Skeletal muscle satellite cell (primary cell): ENCODE measurements around the gene NSD1.

Experiments used
- H3K27me3 ChIP-seq: 2 replicates; pipeline ENCODE4 v1.7.0; 2013; ENCODE audit warnings: low read length; ENCODE audit not compliant: control insufficient read depth, insufficient read depth
- H3K36me3 ChIP-seq: 2 replicates; pipeline ENCODE4 v1.7.0; 2013; ENCODE audit warnings: mild to moderate bottlenecking, control low read depth, low read length; ENCODE audit not compliant: insufficient read depth
- H3K4me1 ChIP-seq: 2 replicates; pipeline ENCODE4 v1.7.0; 2013; ENCODE audit warnings: low read length; ENCODE audit not compliant: control insufficient read depth, insufficient read depth
- H3K4me2 ChIP-seq: 2 replicates; pipeline ENCODE4 v1.7.0; 2013; ENCODE audit warnings: mild to moderate bottlenecking, low read length
- H3K4me3 ChIP-seq: 2 replicates; pipeline ENCODE4 v1.7.0; 2013; ENCODE audit warnings: low read length
- H3K9ac ChIP-seq: 2 replicates; pipeline ENCODE4 v1.7.0; 2013; ENCODE audit warnings: mild to moderate bottlenecking, low read depth, low read length, moderate library complexity
- H3K9me3 ChIP-seq: replicated peaks from 2 replicates; pipeline ENCODE4 v1.7.0; 2013; ENCODE audit warnings: mild to moderate bottlenecking, control low read depth, low read length

Gene NSD1

GRCh38 chr5:177195307-177195952 lies 61.9 kb downstream of the NSD1 start:
- H3K9ac ChIP-seq: no peak overlapping the region
- H3K27me3 ChIP-seq: no peaks in the 10 kb centered on the region
- H3K4me2 ChIP-seq: no peak overlapping the region
- H3K36me3 ChIP-seq: peaks cover 47% of the 10 kb centered on the region
- H3K9me3 ChIP-seq: no peaks in the 10 kb centered on the region
- no peak overlapping the region for H3K4me3 ChIP-seq
- H3K4me1 ChIP-seq: peaks cover 15% of the 10 kb centered on the region

DNA sequence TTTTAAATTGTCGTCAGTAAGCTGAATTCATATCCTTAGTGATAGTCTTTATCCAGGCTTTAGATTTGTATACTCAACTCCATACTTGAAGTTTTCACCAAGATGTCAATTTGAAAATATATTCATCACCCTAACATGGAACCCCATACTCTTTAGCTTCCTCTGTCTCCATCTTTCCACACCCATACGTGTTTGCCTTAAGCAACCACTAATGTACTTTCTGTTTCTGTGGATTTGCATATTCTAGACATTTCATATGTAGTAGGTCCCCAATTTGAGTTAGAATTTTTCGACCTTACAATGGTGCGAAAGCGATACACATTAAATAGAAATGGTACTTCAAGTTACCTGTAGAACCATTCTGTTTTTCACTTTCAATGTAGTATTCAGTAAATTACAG lies 65.2 kb downstream of the NSD1 start:
- Histone ChIP-seq H3K9ac (no peak overlapping the region), H3K4me1 (peaks cover 12% of the 10 kb centered on the region), H3K9me3 (no peaks in the 10 kb centered on the region), H3K4me2 (no peak overlapping the region), H3K36me3 (peaks cover 54% of the 10 kb centered on the region), H3K27me3 (no peaks in the 10 kb centered on the region), H3K4me3 (no peak overlapping the region)

DNA sequence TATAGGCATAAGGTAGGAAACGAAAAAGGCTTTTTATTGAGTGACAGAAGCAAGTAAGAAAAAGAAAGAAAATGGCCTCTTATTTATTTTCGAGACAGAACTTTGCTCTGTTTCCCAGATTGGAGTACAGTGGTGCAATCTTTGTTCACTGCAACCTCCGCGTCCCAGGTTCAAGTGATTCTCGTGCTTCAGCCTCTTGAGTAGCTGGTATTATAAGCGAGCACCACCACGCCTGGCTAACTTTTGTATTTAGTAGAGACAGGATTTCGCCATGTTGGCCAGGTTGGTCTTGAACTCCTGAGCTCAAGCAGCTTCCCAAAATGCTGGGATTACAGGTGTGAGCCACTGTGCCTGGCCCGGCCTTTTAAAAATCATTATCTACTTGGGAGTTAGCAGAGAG lies 70.7 kb downstream of the NSD1 start:
- H3K36me3 ChIP-seq: peaks cover 47% of the 10 kb centered on the region
- no peaks in the 10 kb centered on the region for H3K27me3 ChIP-seq
- H3K9me3 ChIP-seq: no peaks in the 10 kb centered on the region
- no peak overlapping the region for H3K4me2 ChIP-seq
- H3K9ac ChIP-seq: no peak overlapping the region
- H3K4me3 ChIP-seq: no peak overlapping the region
- H3K4me1 ChIP-seq: no peaks in the 10 kb centered on the region

DNA sequence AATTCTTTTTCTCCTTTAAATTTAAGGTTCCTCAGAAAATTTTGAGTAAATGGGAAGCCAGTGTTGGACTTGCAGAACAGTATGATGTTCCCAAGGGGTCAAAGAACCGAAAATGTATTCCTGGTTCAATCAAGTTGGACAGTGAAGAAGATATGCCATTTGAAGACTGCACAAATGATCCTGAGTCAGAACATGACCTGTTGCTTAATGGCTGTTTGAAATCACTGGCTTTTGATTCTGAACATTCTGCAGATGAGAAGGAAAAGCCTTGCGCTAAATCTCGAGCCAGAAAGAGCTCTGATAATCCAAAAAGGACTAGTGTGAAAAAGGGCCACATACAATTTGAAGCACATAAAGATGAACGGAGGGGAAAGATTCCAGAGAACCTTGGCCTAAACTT lies 76.0 kb downstream of the NSD1 start:
- no peaks in the 10 kb centered on the region for H3K9me3 ChIP-seq
- no peak overlapping the region for H3K4me2 ChIP-seq
- H3K4me3 ChIP-seq: no peak overlapping the region
- no peaks in the 10 kb centered on the region for H3K27me3 ChIP-seq
- H3K4me1 ChIP-seq: no peaks in the 10 kb centered on the region
- peaks cover 55% of the 10 kb centered on the region for H3K36me3 ChIP-seq
- no peak overlapping the region for H3K9ac ChIP-seq

DNA sequence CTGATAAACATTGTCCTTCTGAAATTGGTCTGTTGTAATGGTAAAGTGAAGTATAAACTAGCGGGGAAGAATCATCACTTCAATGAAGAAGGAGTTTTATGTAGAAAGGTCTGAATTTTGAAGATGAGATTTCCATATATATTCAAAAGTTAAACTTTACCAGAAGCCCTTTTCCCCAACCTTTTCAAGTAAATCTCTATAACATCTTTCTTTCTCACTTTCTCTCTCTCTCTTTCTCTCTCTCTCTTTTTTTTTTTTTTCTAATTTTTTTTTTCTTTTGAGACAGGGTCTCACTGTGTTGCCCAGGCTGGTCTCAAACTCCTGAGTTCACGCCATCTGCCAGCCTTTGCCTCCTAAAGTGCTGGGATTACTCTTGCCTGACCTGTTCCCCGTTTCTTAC lies 78.7 kb downstream of the NSD1 start:
- no peaks in the 10 kb centered on the region for H3K27me3 ChIP-seq
- H3K36me3 ChIP-seq: peaks cover 48% of the 10 kb centered on the region
- H3K4me2 ChIP-seq: no peak overlapping the region
- H3K9me3 ChIP-seq: no peaks in the 10 kb centered on the region
- H3K9ac ChIP-seq: no peak overlapping the region
- H3K4me1 ChIP-seq: no peaks in the 10 kb centered on the region
- no peak overlapping the region for H3K4me3 ChIP-seq

GRCh38 chr5:177220576-177220975 lies 87.0 kb downstream of the NSD1 start:
- Histone ChIP-seq H3K4me2 (no peak overlapping the region), H3K4me1 (no peaks in the 10 kb centered on the region), H3K9me3 (no peaks in the 10 kb centered on the region), H3K27me3 (no peaks in the 10 kb centered on the region), H3K9ac (no peak overlapping the region), H3K36me3 (no peaks in the 10 kb centered on the region), H3K4me3 (no peak overlapping the region)

DNA sequence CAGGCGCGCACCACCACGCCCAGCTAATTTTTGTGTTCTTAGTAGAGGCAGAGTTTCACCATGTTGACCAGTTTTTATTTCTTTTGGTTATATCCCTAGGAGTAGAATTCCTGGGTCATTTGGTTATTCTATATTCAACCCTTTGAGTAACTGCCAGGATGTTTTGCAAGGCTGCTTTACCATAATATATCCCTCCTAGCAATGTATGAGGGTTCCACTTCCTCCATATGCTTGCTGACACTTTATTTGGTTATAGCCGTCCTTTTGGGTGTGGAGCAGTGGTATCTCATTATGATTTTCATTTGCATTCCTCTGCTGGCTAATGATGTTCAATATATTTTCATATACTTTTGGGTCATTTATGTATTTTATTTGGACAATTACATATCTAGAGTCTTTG lies 88.7 kb downstream of the NSD1 start:
- Histone ChIP-seq H3K27me3 (no peaks in the 10 kb centered on the region), H3K9ac (no peak overlapping the region), H3K4me1 (no peaks in the 10 kb centered on the region), H3K36me3 (no peaks in the 10 kb centered on the region), H3K9me3 (no peaks in the 10 kb centered on the region), H3K4me2 (no peak overlapping the region), H3K4me3 (no peak overlapping the region)

- H3K36me3 ChIP-seq: peaks cover 5% of the 10 kb centered on the region
- H3K9ac ChIP-seq: no peak overlapping the region
- H3K27me3 ChIP-seq: no peaks in the 10 kb centered on the region
- no peak overlapping the region for H3K4me3 ChIP-seq
- no peaks in the 10 kb centered on the region for H3K9me3 ChIP-seq
- H3K4me1 ChIP-seq: no peaks in the 10 kb centered on the region
- H3K4me2 ChIP-seq: no peak overlapping the region
Measured at GRCh38 chr5:177225798-177226197, 92.2 kb downstream of the NSD1 start.

DNA sequence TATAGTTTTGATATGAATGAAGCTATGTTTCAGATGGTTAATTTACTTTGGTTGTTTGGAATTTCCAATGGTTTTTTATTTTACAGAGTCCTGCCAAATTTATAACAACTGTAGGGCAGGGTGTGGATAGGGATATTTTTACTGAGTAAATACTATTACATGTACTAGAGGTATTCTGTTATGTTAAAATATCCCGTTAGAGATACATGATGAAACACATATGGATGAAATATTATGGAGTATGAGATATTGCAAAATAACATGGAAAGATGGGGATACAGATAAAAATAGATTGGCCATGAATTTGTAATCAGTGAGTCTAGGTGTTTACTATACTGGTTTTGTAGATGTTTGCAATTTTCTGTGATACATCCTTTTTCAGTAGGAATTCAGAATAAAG lies 93.3 kb downstream of the NSD1 start:
- Histone ChIP-seq H3K4me1 (peaks cover under 1% of the 10 kb centered on the region), H3K27me3 (no peaks in the 10 kb centered on the region), H3K4me3 (no peak overlapping the region), H3K4me2 (no peak overlapping the region), H3K9me3 (no peaks in the 10 kb centered on the region), H3K9ac (no peak overlapping the region), H3K36me3 (peaks cover 5% of the 10 kb centered on the region)

GRCh38 chr5:177228751-177229150 lies 95.2 kb downstream of the NSD1 start:
- Histone ChIP-seq H3K27me3 (no peaks in the 10 kb centered on the region), H3K36me3 (peaks cover 5% of the 10 kb centered on the region), H3K4me3 (no peak overlapping the region), H3K4me1 (peaks cover 14% of the 10 kb centered on the region), H3K9me3 (no peaks in the 10 kb centered on the region), H3K4me2 (no peak overlapping the region), H3K9ac (no peak overlapping the region)

GRCh38 chr5:177230660-177231059 lies 97.1 kb downstream of the NSD1 start:
- no peaks in the 10 kb centered on the region for H3K9me3 ChIP-seq
- H3K4me2 ChIP-seq: no peak overlapping the region
- H3K4me3 ChIP-seq: no peak overlapping the region
- peaks cover 6% of the 10 kb centered on the region for H3K36me3 ChIP-seq
- no peak overlapping the region for H3K9ac ChIP-seq
- H3K4me1 ChIP-seq: peaks cover 14% of the 10 kb centered on the region
- H3K27me3 ChIP-seq: no peaks in the 10 kb centered on the region

GRCh38 chr5:177231479-177232250 lies 98.1 kb downstream of the NSD1 start:
- H3K9ac ChIP-seq: no peak overlapping the region
- no peak overlapping the region for H3K4me2 ChIP-seq
- H3K27me3 ChIP-seq: no peaks in the 10 kb centered on the region
- peaks cover 13% of the 10 kb centered on the region for H3K36me3 ChIP-seq
- H3K4me1 ChIP-seq: peaks cover 14% of the 10 kb centered on the region
- H3K4me3 ChIP-seq: no peak overlapping the region
- H3K9me3 ChIP-seq: no peaks in the 10 kb centered on the region
